ENCODE measurements around the gene SPEM3. TPM values are rescaled to one million over a fixed set of nuclear protein-coding genes. Genes with fewer than 3 reads are reported as not detected.
"Not testable (repeated sequence)": the region's sequence is repeated elsewhere in the genome, so short reads cannot be mapped to it uniquely, and the experiment has no call there.

The SPEM3 gene
- total RNA-seq, 4 donors from 2014 or later = not detected

DNA sequence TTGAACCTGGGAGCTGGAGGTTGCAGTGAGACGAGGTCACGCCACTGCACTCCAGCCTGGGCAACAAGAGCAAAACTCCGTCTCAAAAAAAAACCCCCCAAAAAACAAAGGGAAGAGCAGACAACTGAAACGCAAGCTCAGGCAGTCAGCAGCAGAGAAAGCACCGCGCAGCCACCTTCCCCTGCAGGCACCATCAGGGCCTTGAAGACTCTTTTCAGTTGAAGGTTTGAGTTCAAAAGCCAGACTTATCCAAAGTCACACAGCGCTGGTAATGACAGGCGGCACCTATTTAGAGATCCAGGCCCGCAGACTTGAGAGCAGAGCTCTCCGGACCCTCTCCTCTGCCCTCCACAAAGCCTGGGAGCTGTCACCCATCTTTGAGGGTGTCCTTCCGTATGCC, 39.6 kb downstream of the SPEM3 start:
- Histone ChIP-seq H3K27ac (no peak overlapping the region), H3K4me3 (no peak overlapping the region), H3K36me3 (no peaks in the 10 kb centered on the region), H3K27me3 (no peaks in the 10 kb centered on the region), H3K4me1 (peaks cover 0 to 22% (median 9%) of the 10 kb centered on the region in 4 donors), H3K9me3 (no peaks in the 10 kb centered on the region)
- intact Hi-C loops (cut with DNase I; ENCODE audit: low total_unique reads) = no loop called here
- TF ChIP-seq EP300 (IDR thresholded peaks at IDR 0.05; ENCODE audit: low read depth) (no peak), POLR2A (IDR thresholded peaks at IDR 0.05) (no peak), POLR2AphosphoS5 (IDR thresholded peaks at IDR 0.05) (no peak)
- TF ChIP-seq, protein P1, sequence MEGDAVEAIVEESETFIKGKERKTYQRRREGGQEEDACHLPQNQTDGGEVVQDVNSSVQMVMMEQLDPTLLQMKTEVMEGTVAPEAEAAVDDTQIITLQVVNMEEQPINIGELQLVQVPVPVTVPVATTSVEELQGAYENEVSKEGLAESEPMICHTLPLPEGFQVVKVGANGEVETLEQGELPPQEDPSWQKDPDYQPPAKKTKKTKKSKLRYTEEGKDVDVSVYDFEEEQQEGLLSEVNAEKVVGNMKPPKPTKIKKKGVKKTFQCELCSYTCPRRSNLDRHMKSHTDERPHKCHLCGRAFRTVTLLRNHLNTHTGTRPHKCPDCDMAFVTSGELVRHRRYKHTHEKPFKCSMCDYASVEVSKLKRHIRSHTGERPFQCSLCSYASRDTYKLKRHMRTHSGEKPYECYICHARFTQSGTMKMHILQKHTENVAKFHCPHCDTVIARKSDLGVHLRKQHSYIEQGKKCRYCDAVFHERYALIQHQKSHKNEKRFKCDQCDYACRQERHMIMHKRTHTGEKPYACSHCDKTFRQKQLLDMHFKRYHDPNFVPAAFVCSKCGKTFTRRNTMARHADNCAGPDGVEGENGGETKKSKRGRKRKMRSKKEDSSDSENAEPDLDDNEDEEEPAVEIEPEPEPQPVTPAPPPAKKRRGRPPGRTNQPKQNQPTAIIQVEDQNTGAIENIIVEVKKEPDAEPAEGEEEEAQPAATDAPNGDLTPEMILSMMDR (IDR thresholded peaks at IDR 0.05) = no peak
- no peak for DNase-seq
- 94% methylated on average over 11 of the region's 11 CpGs; no CpG with 5 or more reads in 1 of the 2 donors for WGBS, 2 donors (ENCODE audit: low coverage in 1 of 2)
- in situ Hi-C loops (cut with MboI; ENCODE audit: low pct_ligation_motif_present in 1 of 4, low pct_unique_long_range_greater_than_20kb in 1 of 4, low sequenced_read_pairs in 3 of 4) = no loop called here

DNA sequence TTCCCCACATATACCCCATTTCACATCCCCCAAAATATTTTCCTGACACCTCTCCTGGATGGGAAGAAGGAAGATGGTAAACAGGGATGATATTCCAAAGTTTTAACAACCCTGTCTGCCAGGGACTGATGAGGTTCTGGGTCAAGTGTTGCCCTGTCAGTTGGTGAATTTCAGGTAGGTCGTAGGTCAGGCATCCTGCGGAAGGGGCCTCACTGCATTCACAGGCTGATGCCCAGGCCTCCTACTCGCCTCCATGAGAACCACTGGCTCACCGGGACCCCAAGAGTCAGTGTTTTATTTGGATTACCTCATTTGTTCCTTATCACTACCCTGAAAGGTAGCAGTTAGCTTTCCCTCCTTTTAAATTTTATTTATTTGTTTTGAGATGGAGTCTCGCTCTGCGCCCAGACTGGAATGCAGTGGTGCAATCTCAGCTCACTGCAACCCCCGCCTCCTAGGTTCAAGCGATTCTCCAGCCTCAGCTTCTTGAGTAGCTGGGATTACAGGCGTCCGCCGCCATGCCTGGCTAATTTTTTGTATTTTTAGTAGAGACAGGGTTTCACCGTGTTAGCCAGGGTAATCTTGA, 40.2 kb downstream of the SPEM3 start:
- H3K9me3 ChIP-seq = no peaks in the 10 kb centered on the region

DNA sequence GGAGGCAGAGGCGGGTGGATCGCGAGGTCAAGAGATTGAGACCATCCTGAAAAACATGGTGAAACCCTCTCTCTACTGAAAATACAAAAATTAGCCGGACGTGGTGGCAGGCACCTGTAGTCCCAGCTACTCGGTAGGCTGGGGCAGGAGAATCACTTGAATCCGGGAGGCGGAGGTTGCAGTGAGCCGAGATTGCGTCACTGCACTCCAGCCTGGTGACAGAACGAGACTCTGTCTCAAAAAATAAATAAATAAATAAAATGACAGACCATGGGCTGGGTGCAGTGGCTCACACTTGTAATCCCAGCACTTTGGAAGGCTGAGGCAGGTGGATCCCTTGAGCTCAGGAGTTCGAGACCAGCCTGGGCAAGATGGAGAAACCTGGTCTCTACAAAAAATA, 41.2 kb downstream of the SPEM3 start:
- not testable (repeated sequence) for H3K27ac ChIP-seq
- 86 to 93% methylated on average over 10 to 12 of the region's 12 CpGs for WGBS, 2 donors (ENCODE audit: low coverage in 1 of 2)

More for the DNA sequence above, 40.2 kb downstream of the SPEM3 start:
- Histone ChIP-seq H3K27me3 (no peaks in the 10 kb centered on the region), H3K36me3 (no peaks in the 10 kb centered on the region), H3K4me1 (peaks cover 0 to 22% (median 9%) of the 10 kb centered on the region in 4 donors), H3K27ac (no peak overlapping the region), H3K4me3 (no peak overlapping the region)
- no peak for DNase-seq
- in situ Hi-C loops (cut with MboI; ENCODE audit: low pct_ligation_motif_present in 1 of 4, low pct_unique_long_range_greater_than_20kb in 1 of 4, low sequenced_read_pairs in 3 of 4) (no loop called here), intact Hi-C loops (cut with DNase I; ENCODE audit: low total_unique reads) (no loop called here)
- no peak for TF ChIP-seq POLR2AphosphoS5 (IDR thresholded peaks at IDR 0.05)
- TF ChIP-seq, protein P1 (IDR thresholded peaks at IDR 0.05) = no peak
- no peak for TF ChIP-seq EP300 (IDR thresholded peaks at IDR 0.05; ENCODE audit: low read depth)
- no peak for TF ChIP-seq POLR2A (IDR thresholded peaks at IDR 0.05)
- 83% methylated on average over 12 of the region's 12 CpGs; no CpG with 5 or more reads in 1 of the 2 donors for WGBS, 2 donors (ENCODE audit: low coverage in 1 of 2)

DNA sequence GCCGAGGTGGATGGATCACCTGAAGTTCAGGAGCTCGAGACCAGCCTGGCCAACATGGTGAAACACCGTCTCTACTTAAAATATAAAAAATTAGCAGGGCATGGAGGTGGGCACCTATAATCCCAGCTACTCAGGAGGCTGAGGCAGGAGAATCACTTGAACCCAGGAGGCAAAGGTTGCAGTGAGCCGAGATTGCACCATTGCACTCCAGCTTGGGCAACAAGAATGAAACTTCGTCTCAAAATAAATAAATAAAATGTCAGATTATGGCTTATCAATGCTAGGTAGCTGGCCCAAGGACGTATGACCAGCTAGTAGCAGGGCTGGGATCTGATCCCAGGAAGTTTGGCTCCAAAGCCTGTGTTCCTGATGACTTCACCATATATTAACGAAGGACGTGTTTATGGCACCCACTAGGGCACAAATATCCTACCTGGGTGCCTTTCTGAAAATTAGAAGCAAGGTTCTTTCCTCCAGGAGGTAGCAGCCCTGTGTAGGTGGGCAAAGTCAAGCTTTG, 41.9 kb downstream of the SPEM3 start:
- in situ Hi-C loops (cut with MboI; ENCODE audit: low pct_ligation_motif_present in 1 of 4, low pct_unique_long_range_greater_than_20kb in 1 of 4, low sequenced_read_pairs in 3 of 4); H3K4me3 ChIP-seq; DNase-seq; H3K27ac ChIP-seq; H3K9me3 ChIP-seq; H3K36me3 ChIP-seq; intact Hi-C loops (cut with DNase I; ENCODE audit: low total_unique reads); H3K27me3 ChIP-seq: not testable (repeated sequence)
- peaks cover 2 to 28% (median 11%) of the 10 kb centered on the region in 4 donors for H3K4me1 ChIP-seq
- WGBS, 2 donors (ENCODE audit: low coverage in 1 of 2) = 79% methylated on average over 8 of the region's 8 CpGs; no CpG with 5 or more reads in 1 of the 2 donors

More for the DNA sequence above, 41.2 kb downstream of the SPEM3 start:
- DNase-seq; H3K27me3 ChIP-seq; in situ Hi-C loops (cut with MboI; ENCODE audit: low pct_ligation_motif_present in 1 of 4, low pct_unique_long_range_greater_than_20kb in 1 of 4, low sequenced_read_pairs in 3 of 4); H3K36me3 ChIP-seq; H3K9me3 ChIP-seq; H3K4me3 ChIP-seq; intact Hi-C loops (cut with DNase I; ENCODE audit: low total_unique reads): not testable (repeated sequence)
- peaks cover 0 to 22% (median 9%) of the 10 kb centered on the region in 4 donors for H3K4me1 ChIP-seq

DNA sequence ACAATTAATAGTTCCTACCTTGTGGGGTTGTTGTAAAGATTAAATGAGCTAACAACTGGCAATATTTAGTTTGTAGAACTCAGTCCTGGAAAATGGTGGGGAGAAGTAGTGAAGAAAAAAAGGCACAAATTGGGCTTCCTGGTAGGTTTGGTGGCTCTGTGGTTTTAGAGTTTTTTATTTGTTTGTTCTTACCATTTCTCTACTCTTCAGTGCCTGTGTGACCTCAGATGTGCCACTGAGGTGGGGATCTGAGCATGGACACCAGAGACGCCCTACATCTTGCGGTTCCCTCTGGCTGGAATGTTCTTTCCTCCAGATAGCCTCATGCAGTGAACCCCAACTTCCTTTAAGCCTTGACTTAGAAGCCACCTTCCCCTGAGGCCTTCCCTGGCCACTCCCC, 43.1 kb downstream of the SPEM3 start:
- Histone ChIP-seq H3K4me1 (peaks cover 13 to 34% (median 20%) of the 10 kb centered on the region in 4 donors), H3K27ac (no peak overlapping the region), H3K36me3 (no peaks in the 10 kb centered on the region), H3K9me3 (no peaks in the 10 kb centered on the region), H3K27me3 (no peaks in the 10 kb centered on the region), H3K4me3 (no peak overlapping the region)
- WGBS, 2 donors (ENCODE audit: low coverage in 1 of 2) = 83 to 90% methylated on average over 2 of the region's 2 CpGs
- in situ Hi-C loops (cut with MboI; ENCODE audit: low pct_ligation_motif_present in 1 of 4, low pct_unique_long_range_greater_than_20kb in 1 of 4, low sequenced_read_pairs in 3 of 4) (no loop called here), intact Hi-C loops (cut with DNase I; ENCODE audit: low total_unique reads) (no loop called here)
- DNase-seq = no peak
- TF ChIP-seq POLR2A (IDR thresholded peaks at IDR 0.05) (no peak), POLR2AphosphoS5 (IDR thresholded peaks at IDR 0.05) (no peak), EP300 (IDR thresholded peaks at IDR 0.05; ENCODE audit: low read depth) (no peak)
- TF ChIP-seq, protein P1 (IDR thresholded peaks at IDR 0.05) = no peak

DNA sequence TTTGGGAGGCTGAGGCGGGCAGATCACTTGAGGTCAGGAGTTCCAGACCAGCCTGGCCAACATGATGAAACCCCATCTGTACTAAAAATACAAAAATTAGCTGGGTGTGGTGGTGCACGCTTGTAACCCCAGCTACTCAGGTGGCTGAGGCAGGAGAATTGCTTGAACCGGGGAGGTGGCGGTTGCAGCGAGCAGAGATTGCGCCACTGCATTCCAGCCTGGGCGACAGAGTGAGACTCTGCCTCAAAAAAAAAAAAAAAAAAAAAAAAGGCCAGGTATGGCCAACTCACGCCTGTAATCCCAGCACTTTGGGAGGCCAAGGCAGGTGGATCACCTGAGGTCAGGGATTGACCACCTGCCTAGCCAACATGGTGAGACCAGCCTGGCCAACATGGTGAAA, 46.1 kb downstream of the SPEM3 start:
- in situ Hi-C loops (cut with MboI; ENCODE audit: low pct_ligation_motif_present in 1 of 4, low pct_unique_long_range_greater_than_20kb in 1 of 4, low sequenced_read_pairs in 3 of 4); DNase-seq; H3K4me3 ChIP-seq; intact Hi-C loops (cut with DNase I; ENCODE audit: low total_unique reads); H3K36me3 ChIP-seq; H3K27me3 ChIP-seq; H3K9me3 ChIP-seq: not testable (repeated sequence)
- WGBS, 2 donors (ENCODE audit: low coverage in 1 of 2) = 90 to 100% methylated on average over 1 to 8 of the region's 8 CpGs
- peaks cover 13 to 38% (median 25%) of the 10 kb centered on the region in 4 donors for H3K4me1 ChIP-seq
- peak overlapping the region in 3 of 4 donors; percentile 95 to 100 (median 99) for H3K27ac ChIP-seq
